Tibial nerve (tissue), 4 donors: ENCODE measurements around the gene CCDC177.

Source experiments
- EP300 ChIP-seq, 2 donors: sonication (generic); formaldehyde crosslinking; IDR thresholded peaks; one replicate each; pipeline ENCODE4 v1.6.1; 2017; ENCODE audit warnings: antibody characterized with exemption in 2 of 2, mild to moderate bottlenecking in 1 of 2
- POLR2A ChIP-seq, 2 donors: fragments of 450-650 bp; IDR thresholded peaks; one replicate each; pipeline ENCODE4 v1.6.1; 2017; ENCODE audit warnings: antibody characterized with exemption in 2 of 2, mild to moderate bottlenecking in 2 of 2, moderate library complexity in 2 of 2
- TF ChIP-seq, protein P1 (sequence below), 5 experiments: fragments of 200-600 bp in 3 of 5; fragments of 450-650 bp in 2 of 5; sonication (generic) in 3 of 5; IDR thresholded peaks; one replicate each; pipeline ENCODE4 v1.5.1; 2016 to 2019; ENCODE audit warnings: antibody characterized with exemption in 5 of 5, mild to moderate bottlenecking in 3 of 5, moderate library complexity in 2 of 5

- TF ChIP-seq, protein P1, sequence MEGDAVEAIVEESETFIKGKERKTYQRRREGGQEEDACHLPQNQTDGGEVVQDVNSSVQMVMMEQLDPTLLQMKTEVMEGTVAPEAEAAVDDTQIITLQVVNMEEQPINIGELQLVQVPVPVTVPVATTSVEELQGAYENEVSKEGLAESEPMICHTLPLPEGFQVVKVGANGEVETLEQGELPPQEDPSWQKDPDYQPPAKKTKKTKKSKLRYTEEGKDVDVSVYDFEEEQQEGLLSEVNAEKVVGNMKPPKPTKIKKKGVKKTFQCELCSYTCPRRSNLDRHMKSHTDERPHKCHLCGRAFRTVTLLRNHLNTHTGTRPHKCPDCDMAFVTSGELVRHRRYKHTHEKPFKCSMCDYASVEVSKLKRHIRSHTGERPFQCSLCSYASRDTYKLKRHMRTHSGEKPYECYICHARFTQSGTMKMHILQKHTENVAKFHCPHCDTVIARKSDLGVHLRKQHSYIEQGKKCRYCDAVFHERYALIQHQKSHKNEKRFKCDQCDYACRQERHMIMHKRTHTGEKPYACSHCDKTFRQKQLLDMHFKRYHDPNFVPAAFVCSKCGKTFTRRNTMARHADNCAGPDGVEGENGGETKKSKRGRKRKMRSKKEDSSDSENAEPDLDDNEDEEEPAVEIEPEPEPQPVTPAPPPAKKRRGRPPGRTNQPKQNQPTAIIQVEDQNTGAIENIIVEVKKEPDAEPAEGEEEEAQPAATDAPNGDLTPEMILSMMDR (IDR thresholded peaks at IDR 0.05), result no peak
- TF ChIP-seq POLR2A (IDR thresholded peaks at IDR 0.05), result no peak
- TF ChIP-seq EP300 (IDR thresholded peaks at IDR 0.05), result no peak
These were observed 23.2 kb downstream of the CCDC177 start for GRCh38 chr14:69551511-69551910.
